ENCODE data around the gene TM6SF1.

DNA sequence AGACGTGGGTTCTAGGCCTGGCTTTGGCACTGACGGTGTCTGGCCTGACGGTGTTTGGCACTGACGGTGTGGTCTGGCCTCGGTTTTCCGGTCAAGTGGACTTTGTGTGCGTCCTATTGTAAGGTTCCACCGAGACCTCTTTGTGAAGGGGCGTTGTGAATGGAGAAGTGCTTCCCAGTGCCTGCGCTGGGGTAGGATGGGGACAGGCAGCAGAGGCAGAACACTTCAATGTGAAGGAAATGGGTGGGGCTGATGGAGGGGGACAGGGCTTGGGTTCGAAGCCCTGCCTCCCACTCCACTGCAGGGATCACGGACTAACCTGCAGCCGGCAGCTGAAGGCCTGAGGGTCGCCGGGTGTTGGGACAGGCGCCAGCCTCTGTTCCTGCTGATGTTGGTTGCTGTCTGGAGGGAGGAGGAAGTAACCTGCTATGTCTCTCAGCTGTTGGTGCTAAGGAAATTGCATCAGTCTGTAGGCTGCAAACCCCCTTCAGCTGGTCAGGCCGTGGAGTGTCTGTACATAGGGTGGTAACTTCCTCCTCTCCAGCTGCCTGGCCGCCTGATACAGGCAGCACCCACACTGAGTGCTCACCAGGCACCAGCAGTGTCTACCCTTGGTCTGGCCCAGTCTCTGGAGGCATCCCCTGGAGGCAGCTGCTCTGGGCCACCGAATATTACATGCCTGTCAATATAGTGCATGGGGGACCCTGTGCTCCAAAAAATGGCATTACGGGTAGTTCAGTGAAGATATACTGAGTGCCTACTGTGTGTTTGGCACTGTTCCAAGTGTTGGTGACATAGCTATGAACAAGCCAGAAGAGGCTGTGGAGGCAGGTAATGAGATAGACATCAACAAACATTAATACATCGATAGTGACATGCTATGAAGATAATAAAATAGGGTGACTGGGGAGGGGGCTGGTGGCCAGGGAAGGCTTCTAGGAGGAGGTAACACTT lies 1.1 kb downstream of the TM6SF1 start:
- TF ChIP-seq, protein P1, sequence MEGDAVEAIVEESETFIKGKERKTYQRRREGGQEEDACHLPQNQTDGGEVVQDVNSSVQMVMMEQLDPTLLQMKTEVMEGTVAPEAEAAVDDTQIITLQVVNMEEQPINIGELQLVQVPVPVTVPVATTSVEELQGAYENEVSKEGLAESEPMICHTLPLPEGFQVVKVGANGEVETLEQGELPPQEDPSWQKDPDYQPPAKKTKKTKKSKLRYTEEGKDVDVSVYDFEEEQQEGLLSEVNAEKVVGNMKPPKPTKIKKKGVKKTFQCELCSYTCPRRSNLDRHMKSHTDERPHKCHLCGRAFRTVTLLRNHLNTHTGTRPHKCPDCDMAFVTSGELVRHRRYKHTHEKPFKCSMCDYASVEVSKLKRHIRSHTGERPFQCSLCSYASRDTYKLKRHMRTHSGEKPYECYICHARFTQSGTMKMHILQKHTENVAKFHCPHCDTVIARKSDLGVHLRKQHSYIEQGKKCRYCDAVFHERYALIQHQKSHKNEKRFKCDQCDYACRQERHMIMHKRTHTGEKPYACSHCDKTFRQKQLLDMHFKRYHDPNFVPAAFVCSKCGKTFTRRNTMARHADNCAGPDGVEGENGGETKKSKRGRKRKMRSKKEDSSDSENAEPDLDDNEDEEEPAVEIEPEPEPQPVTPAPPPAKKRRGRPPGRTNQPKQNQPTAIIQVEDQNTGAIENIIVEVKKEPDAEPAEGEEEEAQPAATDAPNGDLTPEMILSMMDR (IDR thresholded peaks at IDR 0.05; ENCODE audit: insufficient read depth, low read length, poor library complexity, severe bottlenecking) = no peak
- no peak for TF ChIP-seq EZH2phosphoT487 (conservative IDR thresholded peaks at IDR 0.05; ENCODE audit: low read length)

All from SU-DHL-6 (cell line).